GM20431 (cell line): ENCODE results near the gene GEMIN2.
"Not testable (repeated sequence)": the region's sequence is repeated elsewhere in the genome, so short reads cannot be mapped to it uniquely, and the experiment has no call there.

Experiments used
- in situ Hi-C: fragments of 300-500 bp; cut with MseI, MboI; formaldehyde crosslinking; loops from one replicate; pipeline ENCODE4 v1.15.0; 2020; ENCODE audit warnings: low sequenced_read_pairs; ENCODE audit not compliant: unreplicated experiment

The GEMIN2 gene, protein sequence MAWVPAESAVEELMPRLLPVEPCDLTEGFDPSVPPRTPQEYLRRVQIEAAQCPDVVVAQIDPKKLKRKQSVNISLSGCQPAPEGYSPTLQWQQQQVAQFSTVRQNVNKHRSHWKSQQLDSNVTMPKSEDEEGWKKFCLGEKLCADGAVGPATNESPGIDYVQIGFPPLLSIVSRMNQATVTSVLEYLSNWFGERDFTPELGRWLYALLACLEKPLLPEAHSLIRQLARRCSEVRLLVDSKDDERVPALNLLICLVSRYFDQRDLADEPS

DNA sequence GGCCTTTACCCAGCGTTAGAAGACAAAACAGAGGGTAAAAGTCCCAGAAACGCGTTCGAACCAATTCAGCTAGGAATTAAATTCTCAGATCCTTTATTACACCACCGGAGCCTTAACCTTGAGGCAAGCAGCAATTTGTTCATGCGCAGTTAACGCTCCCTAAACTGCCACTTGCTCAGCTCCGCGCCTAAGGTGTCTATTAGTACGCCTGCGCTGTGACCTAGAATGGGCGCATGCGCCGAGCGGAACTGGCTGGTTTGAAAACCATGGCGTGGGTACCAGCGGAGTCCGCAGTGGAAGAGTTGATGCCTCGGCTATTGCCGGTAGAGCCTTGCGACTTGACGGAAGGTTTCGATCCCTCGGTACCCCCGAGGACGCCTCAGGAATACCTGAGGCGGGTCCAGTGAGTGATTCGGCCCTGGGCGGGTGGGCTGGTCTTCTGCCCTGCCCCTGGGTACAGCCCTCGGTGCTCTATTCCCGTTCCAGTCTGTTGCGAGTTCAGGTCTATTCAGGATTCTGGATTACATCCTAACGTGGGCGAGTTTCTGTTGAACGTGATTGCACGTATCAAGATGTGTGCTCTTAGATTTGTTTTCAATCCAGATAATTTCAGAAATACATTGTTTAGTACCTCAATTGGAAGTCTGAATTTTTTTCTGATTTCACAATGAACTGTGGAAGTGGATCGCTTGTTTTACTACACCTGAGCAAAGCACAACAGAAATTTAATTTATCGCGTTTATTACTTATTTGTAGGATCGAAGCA, at the start of gene GEMIN2:
GEMIN2 (plus strand) TSS at position 251 of the 766 bp plus-strand sequence; CDS start at position 267, 16 bp downstream.
- in situ Hi-C loops, result no loop called here

DNA sequence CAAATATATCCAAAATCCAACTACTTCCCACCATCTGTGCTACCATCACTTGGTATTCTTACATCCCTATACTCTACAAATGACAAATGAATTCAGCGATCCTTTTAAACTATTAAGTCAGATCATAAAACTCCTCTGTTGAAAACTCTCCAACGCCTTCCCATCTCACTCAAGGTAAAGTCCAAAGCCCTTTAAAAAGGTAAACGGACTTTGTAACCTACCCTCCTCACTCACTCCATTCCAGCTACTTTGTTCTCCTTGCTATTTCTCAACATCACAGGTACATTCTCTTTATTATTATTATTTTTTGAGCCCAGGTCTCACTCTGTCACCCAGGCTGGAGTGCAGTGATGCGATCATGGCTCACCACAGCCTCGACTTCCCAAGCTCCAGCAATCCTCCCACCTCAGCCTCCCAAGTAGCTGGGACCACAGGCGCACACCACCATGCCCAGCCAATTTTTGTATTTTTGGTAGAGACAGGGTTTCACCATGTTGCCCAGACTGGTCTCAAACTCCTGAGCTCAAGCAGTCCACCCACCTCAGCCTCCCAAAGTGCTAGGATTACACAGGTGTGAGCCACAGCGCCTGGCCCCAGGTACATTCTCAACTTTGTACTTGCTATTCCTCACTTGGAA, 44.8 kb upstream of the GEMIN2 start:
- in situ Hi-C loops, result not testable (repeated sequence)

DNA sequence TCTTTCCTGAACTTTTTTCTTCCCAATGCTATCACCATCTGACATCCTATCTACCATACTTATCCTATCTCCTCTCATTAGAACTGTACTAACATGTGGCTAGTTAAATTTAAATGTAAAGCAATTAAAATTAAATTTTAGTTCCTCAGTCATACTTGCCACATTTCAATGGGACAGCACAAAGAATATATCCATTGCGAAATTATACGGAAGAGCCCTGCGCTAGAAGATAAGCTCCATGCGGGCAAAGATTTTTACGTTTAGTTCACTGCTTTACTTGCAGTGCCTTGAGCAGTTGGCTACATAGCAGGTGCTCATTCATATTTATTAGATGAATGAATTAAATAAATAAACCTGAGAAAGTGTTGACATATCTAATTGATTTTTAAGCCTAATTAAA, 44.2 kb upstream of the GEMIN2 start:
- in situ Hi-C loops, result no loop called here

DNA sequence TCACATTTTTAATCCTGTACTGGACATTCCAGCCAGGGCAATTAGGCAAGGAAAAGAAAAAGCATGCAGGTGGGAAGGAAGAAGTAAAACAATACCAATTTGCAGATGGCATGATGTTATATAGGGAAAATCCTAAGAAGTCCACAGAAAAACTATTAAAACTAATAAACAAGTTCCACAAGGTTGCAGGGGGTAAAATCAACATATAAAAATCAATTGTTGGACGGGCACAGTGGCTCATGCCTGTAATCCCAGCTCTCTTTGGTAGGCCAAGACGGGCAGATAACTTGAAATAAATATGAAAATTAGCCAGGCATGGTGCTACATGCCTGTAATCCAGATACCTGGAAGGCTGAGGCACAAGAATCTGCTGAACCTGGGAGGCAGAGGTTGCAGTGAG, 43.0 kb upstream of the GEMIN2 start:
- in situ Hi-C loops, result no loop called here

DNA sequence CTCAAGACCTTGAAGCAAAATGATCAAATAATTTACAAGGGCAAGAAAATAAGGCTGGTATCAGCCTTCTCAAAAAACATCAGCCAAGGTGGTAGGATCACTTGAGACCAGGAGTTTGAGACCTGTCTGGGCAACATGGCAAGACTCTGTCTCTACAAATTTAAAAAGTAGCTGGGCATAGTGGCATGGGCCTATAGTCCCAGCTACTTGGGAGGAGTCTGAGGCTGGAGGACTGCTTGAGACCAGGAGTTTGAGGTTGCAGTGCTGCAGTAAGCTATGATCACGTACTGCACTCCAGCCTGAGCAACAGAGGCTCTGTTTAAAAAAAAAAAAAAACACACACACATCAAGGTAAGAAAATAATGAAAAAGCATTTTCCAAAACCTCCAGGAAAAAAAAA, 33.2 kb upstream of the GEMIN2 start:
- in situ Hi-C loops, result no loop called here

DNA sequence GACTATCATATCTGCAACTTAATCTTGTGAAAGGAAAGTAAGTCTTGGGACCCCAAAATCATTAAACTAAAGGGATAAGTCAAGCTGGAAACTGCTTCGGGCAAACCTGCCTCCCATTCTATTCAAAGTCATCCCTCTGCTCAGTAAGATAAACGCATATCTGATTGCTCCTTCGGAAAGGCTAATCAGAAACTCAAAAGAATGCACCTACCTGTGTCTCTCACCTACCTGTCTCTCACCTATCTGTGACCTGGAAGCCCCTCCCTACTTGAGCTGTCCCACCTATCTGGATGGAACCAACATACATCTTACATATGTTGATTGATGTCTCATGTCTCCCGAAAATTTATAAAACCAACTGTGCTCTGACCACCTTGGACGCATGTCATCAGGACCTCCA, 31.0 kb upstream of the GEMIN2 start:
- in situ Hi-C loops, result no loop called here

DNA sequence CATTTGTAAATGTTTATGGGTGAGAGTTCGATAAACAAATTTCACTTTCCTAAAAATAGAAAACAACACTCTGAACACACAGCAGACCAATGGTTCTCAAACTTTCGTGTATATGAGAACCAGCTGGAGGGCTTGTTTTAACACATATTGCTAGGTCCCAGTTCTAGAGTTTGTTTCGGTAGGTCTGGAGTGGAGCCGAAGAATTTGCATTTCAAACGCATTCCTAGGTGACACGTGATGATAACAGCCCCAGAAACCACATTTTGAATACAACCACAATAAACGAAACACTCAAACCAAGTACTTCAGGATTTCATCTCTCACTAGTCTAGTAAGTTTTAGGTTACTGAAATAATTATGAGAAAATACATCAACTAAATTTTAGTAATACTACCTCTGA, 28.2 kb upstream of the GEMIN2 start:
- in situ Hi-C loops, result no loop called here

DNA sequence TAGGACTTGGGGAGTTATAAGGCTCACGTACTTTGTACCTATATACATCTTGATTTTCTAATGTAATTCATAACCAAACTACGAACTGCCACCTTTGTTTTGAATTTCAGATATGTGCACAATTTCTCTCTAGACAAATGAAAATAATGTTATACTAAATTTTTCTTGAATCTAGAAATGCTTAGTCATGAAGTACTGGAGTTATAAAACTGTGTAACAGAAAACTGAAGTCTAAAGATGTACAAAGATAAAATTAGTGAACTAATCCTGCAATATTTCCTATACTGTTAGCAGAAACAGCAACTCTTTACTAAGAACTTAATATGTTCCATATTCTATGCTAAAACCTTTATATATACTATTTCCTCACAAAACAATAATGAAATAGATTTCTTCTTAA, 26.6 kb upstream of the GEMIN2 start:
- in situ Hi-C loops, result no loop called here

DNA sequence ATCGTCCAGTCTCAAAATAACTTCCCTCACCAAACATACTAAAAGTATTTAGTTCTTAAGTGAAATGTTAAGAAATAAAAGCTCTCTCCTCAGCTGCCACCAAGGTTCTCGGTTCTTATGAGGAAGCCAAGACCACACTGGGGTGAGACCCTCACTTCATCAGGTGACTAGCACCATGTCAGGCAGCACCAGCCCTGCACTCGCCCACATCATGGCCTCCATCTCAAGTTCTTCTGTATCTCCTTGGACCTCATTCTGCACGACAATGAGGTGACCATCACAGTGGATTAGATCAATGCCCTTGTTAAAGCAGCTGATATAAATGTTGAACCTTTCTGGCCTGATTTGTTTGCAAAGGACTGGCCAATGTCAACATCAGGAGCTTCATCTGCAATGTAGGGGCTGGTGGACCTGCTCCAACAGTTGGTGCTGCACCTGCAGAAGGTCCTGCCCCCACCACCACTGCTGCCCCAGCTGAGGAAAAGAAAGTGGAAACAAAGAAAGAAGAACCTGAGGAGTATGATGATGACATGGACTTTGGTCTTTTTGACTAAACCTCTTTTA, 23.5 kb upstream of the GEMIN2 start:
- in situ Hi-C loops, result no loop called here

DNA sequence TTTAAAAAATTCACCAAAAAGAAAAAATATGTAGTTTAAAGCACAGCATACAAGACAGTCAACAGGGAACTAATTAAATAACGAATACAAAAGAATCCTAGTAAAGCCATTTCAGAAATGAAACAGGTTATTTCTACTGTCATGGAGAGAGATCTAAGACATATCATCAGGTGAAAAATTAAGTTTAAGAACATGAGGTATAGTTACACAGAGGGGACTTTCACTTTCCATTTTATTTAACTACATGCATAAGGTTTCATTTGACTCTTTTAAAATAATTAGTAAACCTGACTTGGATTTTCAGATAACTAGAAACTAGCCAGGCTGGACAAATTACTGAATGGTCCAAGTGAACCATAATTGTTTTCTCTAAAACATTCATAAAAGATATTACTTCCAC, 22.4 kb upstream of the GEMIN2 start:
- in situ Hi-C loops, result no loop called here

DNA sequence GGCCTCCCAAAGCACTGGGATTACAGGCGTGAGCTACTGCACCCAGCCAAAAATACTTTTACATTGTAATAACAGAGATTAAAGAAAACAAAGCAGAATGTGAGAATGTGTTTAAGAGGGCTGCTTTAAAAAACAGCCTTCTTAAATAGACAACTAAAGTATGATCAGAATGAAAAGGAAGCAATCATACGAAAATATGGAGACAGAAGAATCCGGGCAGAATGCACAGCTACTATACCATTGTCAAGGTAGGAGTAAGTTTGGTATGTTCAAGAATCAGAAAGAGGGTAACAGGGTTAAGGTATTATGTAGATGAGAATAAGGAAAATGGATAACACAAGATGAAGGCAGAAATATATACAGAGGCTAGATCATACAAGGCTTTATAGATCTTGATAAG, 19.6 kb upstream of the GEMIN2 start:
- in situ Hi-C loops, result no loop called here

DNA sequence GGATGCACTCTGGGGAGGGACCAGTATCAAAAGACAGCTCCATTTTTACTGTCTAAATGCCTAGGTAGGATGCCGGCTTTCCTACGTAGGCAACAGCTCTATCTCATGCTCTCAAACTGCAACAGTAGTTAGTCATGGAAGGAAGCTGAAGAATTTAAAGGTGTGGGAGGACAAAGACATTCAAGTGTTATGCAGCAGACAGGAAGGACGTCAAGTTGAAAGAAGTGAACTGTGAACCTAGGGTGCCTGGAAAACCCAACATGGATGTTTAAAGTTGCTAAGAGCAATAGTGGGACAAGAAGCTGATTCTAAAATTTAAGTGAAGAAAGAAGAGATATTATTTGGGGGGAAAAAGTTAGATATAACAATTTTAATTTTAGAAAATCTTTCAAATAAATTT, 17.0 kb upstream of the GEMIN2 start:
- in situ Hi-C loops, result no loop called here

DNA sequence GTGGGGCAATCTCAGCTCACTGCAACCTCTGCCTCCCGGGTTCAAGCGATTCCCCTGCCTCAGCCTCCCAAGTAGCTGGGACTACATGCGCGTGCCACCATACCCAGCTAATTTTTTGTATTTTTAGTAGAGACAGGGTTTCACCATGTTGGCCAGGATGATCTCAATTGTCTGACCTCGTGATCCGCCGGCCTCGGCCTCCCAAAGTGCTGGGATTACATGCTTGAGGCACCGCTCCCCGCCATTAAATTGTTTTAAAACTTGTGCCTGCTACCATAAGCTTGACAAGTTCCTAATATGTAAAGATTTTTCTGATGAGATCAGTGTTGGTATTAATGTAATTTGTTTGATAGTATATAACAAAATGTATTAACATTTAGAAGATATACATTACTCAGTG, 14.9 kb upstream of the GEMIN2 start:
- in situ Hi-C loops, result not testable (repeated sequence)

DNA sequence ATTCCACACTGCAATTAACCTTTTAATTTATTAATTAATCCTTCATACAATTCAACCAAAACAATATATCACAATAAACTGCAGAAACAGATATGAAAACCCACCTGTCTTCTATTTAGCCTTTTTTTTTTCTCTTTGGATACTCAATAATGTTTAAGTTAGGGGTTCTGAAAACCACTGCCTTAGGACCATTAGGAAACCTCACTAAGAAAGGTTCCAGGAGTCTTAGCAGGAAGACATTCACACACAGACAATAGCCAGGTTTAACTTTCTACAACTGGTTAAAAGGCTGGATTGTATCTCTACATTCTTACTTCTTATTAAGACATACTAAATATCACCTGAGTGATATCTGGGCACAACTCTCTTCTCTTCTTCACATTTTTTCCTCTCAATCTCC, 14.4 kb upstream of the GEMIN2 start:
- in situ Hi-C loops, result no loop called here

DNA sequence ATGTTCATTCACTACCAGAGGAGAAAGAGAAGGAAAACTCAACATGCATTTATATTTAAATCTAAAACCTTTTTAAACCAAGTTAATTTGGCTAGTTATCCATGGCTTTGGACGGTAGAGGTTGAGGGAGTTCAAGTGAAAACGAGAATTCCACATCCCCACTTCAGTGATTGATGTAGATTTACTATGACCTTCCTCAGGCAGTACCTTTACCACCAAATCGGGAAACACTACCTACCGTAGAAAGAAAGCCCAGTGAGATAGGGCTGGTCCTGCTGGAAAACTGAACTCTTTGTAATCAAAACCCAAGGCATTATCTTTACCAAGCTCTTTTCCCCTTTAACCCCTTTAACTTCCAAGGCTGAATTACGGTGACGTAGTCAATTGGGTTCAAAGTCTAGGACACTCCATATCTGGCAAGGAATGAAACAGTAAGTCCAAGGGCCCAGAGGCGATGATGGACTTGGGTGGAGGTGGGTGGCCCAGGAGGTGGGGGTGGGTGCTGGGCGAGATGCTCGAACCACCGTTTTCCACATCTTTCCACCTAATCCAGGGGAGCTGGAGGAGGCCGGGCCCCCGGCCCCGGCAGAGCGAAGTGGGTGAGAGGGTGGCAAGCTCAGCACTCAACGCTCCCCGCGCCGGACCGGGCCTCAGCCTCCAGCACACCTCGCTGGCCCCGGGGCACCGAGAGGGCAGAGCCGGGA, 11.7 kb upstream of the GEMIN2 start:
- in situ Hi-C loops, result no loop called here

DNA sequence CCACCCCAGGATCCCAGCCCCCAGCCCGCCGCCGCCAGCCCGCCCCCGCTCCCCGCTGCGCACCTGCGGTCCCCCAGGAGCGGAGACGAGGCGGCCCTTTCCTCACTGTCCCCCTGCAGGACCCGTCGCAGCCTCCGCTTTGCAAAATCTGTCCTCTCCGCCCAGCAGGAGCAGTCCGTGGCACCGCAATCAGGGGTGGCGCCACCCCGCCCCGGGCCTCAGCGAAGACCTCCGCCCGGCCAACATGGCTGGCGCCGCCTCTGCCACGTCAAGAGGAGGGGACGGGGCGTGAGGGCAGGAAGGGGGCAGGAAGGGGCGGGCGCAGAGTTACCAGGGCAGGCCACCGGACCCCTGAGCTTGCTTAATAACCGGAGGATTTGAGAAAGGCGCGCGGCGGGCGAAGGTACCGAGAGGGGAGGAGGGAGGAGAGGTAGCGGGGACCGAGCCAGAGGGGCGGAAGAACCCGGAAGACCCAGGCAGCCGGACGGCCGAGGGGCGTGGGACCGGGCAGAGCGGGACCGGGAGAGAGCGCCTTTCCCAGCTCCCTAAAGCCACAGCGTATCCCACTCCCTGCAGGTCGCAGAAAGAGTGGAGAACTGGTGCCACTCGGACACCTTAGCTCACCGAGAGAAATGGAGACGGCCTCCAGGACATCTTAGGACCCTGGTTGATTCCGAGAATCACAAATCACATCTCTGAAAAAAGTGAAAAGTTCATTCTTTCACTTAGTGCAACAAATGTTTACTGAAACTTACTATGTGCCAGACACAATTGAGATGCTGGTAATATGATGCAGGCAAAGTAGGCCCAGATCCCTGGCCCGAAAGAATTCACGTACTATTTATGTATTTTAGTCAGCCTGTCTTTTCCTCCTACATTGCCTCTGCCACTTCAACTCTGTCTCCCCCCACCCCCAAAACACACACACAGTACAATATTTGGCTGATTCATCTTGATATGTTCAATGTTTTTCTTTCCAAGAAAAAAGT, 10.9 kb upstream of the GEMIN2 start, which contains the start of gene SEC23A:
SEC23A (minus strand) TSS at position 267 of the 989 bp plus-strand sequence. CDS start 7,117 bp downstream, outside the sequence.
- in situ Hi-C loops, result no loop called here

DNA sequence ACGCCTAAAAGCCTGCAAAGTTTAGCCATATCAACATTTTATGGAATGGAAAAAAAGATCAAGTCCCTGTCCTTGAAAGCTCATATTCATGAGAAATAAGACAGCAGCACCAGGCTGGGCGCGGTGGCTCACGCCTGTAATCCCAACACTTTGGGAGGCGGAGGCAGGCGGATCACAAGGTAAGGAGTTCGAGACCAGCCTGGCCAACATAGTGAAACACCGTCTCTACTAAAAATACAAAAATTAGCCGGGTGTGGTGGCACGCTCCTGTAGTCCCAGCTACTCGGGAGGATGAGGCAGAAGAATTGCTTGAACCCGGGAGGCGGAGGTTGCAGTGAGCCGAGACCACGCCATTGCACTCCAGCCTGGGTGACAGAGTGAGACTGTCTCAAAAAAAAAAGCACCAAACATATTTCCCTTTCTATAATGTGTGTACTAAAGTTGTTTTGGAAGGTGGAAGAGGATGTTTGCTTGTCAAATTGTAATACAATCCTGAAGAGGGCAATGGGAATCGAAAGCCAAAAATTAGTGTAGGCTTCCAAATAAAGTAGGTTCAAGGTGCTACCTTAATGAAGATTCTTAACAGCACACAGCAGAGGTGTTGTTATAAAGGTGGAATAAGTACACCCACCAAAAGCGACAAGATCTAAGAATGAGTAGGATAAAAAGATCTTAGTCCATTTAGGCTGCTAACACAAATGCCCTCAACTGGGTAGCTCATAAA, 9.9 kb upstream of the GEMIN2 start:
- in situ Hi-C loops, result not testable (repeated sequence)

DNA sequence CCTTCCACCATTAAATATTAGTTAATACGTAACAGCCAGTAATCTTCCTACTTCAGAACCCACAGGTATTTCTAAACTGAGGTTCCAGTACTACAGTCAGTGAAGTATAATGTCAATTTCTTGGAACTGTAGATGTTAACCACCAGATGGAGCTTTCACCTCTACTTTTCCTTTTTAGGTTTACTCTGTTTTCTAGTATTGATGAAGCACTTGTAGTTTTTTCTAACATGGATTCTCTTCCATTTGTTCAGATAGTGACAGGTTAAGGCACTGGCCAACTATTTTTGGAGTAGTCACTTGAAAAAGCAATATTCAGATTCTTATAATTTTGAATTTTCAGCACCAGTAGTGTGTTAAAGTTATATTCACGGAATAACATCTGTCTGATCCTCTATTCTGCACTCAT, 6.5 kb upstream of the GEMIN2 start:
- in situ Hi-C loops, result no loop called here
